GM21381 (cell line): ENCODE measurements around the gene GCAT.
"Not testable (repeated sequence)": the region's sequence is repeated elsewhere in the genome, so short reads cannot be mapped to it uniquely, and the experiment has no call there.

Source experiments
- ATAC-seq: cut with Tn5 transposase; IDR thresholded peaks from one replicate; pipeline ENCODE4 v1.9.1; 2021; ENCODE audit warnings: mild to moderate bottlenecking, moderate library complexity; ENCODE audit not compliant: unreplicated experiment

The GCAT gene

DNA sequence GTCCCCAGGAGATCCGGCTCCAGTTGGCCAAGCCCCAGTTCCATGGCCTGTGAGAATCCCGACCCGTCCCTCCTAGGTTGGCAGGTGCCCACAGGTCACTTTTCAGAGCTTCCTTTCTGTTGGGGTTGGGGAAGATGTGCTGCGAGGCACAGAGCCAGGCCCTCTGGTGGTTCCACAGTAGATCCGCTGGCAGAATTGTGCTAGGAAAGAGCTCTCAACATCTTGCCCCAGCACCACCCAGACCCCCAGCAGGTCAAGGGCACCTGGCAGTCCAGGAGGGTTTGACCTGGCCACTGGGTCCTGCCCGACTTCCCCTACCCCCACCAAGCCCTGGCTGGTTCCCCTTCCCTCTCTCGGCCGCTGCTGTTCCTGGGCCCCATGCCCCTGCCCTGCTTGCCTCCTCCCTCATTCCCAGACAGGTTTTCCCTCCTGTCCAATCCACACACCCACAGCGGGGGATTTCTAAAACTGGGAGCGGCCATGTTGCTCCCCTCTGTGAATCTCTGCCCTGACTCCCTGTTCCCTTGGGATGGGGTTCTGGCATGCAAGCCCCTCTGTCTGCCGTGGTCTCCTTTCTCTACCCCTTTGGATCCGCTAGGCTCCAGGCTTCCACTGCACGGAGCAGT, 26.2 kb upstream of the GCAT start:
- ATAC-seq: no peak

DNA sequence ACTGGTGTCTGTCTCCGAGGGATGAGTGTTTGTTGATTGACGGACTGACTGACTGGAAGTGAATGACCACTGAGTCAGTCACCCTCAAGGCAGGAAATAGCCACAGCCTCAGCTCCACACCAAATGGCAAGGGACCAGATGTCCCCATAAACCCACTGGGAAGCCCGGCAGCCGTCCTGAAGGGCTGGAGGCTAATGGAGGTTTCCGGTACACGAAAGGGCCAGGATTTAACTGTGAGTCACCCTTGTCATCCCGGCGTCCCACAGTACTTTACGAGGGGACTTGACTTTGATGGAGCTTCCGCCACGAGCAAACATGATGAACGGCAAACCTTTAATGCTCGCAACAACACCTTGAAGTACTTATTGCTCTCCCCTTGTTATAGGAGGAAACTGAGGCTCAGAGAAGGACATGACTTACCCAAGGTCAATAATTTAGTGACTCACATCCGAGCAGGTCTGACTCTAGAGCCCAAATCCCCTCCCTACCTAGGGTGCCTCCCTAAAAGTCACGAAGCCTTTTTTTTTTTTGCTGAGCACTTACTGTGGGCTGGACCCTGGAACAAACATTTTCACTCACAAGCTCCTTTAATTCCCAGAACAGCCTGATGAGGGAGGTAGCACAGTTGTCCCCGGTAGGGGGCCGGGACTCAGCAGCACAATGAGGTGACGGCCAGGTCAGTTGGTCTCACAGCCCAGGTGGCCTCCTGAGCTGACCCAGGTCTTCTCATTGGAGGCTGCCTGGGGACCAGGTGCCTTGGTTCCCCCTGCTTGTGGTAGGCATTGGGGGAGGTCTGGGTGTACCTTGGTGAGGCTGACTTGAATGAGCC, 25.2 kb upstream of the GCAT start:
- no peak for ATAC-seq

DNA sequence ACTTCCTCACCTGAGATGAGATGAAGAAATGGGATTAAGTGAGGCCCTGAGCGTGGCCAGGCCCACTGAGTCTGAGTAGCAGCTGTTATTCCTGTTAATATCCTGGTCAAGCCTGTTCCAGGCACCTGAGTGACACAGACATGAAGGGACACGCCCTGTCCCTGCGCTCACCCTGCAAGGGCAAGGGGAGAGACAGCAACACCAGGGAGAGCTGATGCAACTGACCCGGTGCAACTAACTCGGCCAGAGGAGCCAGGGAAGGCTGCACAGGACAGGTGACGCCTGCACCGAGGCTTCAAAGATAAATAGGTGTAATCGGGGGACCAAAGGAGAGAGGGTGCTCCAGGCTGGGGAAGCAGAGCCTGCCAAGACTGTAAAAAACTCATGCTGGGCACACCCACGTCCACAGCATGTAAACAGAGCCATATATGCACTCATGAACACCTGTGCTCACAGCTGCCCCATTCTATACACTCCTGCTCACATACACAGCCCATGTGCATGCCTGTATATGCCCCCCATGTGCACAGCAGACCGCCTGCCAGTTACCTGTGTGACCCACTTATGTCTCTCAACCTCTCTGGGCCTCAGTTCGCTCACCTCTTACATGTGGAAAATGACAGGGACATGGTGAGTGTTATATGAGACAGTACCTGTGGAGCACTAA, 22.8 kb upstream of the GCAT start:
- ATAC-seq: no peak

DNA sequence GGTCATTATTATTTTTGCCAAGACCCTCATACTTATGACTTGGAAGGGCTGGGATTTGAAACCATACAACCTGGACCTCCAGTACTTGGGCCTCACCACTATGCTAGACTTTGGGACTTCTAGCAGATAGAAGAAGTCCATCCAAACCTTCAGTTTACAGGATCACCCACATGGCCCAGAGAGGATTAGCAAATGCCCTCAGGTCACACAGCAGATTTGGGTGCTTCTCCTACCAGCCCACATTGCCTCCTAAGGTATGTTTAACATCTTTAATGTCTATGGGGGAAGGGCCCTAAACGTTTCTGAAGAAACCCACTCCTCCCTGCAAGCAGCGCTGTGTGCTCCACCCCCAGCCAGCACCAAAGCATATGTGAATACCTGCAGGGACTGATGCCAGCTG, 17.5 kb upstream of the GCAT start:
- ATAC-seq: no peak

DNA sequence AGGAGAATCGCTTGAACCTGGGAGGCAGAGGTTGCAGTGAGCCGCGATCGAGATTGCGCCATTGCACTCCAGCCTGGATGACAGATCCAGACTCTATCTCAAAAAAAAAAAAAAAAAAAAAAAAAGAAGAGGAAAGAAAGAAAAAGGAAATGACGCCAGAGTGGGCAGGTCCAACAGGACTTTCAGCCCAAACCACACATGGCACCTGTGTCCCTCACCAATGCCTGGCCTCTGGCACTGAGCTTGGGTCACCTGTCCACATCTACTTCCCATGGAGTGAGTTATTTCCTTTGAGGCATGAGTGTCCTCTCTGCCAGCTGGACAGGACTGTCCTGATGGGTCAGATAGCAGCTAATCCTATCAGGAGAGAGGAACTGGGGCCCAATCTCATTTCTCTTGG, 15.2 kb upstream of the GCAT start:
- no peak for ATAC-seq

DNA sequence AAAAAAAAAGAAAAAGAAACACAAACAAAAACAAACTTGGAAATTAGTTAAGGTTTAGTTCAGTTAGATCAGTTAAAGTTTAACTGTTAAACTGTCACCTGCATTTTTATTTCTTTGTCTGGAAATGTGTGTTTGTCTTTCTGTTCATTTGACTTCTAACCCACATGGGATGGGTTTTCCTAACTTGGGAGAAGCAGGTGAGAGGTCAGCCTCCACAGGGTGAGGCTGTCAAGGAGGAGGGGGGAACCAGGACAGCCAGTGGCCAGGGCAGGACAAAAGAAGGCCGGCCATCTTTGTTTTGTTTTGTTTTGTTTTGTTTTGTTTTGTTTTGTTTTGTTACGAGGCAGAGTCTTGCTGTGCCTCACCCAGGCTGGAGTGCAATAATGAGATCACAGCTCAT, 13.4 kb upstream of the GCAT start:
- ATAC-seq: no peak

DNA sequence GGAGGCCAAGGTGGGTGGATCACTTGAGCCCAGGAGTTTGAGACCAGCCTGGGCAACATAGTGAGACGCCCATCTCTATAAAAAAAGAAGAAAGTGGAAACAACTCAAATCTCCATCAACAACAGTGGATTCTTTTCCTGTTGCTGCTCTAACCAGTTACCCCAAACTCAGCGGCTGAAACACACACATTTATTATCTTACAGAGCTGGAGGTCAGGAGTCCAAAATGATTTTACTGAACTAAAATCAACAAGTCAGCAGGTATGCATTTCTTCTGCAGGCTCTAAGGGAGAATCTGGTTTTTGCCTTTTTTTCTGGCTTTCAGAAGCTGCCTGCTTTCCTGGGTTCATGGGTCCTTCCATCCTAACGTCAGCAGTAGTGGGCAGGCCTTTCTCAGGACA, 11.7 kb upstream of the GCAT start:
- ATAC-seq: no peak

DNA sequence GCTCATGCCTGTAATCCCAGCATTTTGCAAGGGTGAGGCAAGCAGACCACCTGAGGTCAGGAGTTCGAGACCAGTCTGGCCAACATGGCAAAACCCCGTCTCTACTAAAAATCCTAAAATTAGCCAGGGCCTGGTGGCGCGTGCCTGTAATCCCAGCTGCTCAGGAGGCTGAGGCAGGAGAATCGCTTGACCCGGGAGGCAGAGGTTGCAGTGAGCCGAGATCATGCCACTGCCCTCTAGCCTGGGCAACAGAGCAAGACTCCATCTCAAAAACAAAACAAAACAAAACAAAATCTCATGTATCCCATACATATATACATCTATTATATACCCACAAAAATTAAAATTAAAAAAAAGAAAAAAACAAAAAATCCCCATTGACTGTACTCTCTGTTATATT, 10.5 kb upstream of the GCAT start:
- not testable (repeated sequence) for ATAC-seq

DNA sequence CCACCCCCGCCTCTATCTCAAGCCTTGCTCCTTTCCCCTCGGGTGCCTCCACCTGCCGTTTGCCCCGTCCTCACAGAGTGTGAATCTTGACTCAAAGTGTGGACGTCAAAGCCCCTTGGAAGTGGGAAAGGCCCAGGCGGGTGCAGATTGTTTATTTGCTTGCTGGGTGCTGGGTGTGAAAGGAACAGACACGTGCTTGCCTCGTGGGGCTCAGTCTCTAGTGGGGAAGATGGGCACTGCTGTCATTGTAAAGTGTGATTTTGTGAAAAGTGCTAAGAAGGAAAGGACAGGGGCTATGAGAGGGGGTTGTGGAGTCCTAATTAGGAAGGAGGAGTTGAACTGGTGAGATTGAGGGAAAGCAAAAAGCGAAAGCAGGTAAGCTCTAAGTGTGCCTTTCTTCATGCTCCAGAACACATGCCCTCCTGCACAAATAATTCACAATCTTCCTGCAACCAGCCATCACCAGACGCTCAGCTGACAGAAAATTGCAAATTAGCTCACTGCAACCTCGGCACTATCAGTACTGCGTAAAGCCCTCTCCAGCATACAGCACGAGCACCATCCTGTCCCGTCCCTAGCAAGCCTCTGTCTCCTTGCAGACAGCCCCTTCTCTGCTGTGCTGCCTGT, 9.7 kb upstream of the GCAT start:
- no peak for ATAC-seq

DNA sequence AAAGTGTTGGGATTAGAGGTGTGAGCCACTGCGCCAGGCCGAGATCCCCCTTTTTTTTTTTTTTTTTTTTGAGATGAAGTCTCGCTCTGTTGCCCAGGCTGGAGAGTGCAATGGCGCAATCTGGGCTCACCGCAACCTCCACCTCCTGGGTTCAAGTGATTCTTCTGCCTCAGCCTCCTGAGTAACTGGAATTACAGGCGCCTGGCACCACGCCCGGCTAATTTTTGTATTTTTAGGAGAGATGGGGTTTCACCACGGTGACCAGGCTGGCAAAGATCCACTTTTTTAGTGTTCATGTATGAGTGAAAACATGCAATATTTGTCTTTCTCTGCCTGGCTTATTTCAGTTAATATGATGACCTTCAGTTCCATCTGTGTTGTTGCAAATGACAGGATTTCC, 7.8 kb upstream of the GCAT start:
- ATAC-seq: not testable (repeated sequence)

DNA sequence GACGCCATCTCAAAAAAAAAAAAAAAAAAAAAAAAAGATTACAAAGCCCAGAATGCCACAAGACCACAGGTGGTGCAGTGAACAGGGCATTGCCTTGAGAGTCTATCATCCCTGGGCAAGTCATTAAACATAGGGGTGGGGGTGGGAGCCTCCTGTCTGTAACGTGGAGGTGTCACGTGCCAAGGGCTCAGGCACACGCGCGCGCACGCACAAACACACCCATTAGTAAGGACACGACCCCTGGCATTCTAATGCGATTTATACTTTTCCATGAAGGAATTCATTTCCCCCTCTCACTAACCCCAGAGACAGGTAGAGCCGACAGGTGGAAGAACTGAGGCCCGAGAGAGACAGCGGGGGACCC, 5.8 kb upstream of the GCAT start:
- no peak for ATAC-seq

DNA sequence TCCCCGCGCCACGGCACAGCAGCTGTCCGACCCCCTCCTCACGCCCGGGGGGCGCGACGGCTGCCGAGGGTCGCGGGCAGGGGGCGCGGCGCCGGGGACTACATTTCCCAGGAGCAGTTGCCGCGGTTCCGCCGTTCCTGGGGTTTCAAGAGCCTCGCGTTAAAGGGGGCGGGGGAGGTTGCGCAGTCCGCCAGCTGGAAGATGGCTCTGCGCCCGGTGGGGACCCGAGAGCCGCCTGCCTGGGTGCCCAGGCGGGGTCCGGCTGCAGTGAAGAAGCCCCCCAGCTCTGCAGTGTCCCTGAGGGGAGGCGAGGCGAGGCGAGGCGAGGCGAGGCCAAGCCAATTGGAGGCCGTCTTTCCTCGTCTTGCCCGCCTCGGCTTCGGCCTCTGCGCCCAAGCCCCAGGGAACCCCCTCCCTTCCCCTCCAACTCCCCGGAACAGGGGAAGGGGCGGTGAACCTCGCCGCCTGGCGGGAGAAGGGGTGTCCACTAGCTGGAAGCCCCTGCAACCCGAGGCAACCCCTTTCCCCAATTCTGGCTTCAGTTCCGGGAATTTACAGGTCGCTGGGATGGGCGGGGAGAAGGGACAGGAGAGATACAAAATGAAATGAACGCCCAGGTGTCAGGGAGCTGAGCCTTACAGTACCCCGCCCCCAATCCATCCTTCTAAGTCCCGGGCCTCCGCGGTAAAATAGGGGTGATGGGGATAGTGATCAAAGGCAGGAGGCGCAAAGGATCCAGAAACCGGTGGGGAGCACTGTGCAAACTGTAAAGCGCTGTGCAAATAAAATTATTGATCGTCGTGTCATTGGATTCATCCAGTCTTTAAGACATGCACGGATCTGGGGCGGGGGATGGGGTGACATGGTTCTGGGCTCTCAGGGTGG, 5.2 kb upstream of the GCAT start:
- no peak for ATAC-seq

DNA sequence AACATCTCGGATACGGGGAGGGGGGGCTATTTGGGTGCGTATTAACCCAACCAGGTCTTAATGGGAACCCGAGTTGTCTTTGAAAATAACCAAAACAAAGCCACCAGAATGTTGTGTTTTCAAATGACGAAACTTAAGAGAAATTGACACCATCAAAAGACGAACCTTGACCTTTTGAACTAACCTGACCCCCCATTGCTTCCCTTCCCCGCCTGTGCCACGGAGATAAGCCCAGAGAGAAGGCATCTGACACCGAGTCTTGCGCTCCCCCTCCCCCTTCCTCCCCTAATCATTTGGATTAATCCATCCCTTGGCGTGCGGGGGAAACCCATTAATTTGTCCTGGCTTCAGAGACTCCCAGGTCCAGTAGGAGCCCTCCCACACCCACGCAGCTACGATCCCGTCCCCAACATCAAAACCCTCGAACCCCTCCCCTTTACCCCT, 4.5 kb upstream of the GCAT start:
- ATAC-seq: no peak

DNA sequence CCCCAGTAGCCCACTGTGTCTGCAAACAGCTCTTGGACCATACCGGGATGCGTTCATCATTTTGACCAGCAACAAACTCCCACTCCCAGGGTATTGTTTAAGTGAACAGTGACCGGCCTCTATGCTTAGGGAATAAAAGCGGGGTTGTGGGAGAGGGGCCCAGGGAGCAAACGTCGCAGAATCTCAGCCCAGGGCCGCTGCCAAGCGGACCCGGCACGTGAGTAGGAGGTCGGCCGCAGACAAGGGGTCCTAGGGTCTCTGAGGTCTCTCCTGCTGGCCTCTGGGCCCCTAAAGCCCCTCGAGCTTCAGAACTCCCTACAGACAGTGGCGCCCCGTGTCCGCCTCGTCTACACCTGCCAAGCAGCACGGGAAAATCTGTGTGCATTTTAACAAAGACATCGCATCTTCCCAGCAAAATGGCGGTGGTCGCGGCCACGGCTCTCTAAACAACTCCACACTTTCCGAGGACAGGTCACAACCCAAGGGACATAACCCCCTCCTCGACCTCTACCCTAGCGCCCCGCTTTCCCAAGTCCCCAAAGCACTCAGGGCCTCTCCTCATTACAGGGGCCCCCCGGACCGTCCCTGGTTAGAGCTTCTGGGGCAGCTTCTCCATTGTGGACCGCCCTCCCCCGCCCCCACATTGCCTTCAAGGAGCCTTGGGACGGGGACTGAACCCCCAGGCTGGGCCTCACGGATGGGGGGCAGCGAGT, 3.9 kb upstream of the GCAT start:
- ATAC-seq: no peak

DNA sequence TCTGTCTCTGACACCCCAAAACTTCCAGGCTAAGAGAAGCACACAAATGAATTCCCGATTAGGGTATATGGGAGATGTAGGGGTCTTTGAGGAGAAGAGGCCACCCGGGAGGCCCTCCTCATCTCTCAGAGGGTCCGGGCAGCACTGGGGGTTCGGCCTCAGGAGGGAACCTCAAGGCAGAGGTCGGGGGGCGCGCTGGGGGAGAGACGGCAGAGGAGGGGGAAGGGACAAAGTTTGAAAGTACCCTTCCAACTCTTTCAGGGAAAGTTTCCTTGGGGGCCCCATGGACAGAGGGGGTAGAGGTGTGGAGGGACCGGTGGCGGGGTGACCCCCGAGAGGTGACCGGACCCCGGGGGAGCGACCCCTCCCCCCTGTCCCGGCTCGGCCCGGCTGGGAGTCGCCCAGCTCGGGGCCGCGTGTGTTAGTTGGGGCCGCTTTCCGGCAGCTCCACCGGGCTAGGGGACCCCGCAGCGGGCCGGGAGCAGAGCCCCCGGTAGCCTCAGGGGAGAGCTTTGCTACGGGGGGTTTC, 3.3 kb upstream of the GCAT start:
- ATAC-seq: no peak

DNA sequence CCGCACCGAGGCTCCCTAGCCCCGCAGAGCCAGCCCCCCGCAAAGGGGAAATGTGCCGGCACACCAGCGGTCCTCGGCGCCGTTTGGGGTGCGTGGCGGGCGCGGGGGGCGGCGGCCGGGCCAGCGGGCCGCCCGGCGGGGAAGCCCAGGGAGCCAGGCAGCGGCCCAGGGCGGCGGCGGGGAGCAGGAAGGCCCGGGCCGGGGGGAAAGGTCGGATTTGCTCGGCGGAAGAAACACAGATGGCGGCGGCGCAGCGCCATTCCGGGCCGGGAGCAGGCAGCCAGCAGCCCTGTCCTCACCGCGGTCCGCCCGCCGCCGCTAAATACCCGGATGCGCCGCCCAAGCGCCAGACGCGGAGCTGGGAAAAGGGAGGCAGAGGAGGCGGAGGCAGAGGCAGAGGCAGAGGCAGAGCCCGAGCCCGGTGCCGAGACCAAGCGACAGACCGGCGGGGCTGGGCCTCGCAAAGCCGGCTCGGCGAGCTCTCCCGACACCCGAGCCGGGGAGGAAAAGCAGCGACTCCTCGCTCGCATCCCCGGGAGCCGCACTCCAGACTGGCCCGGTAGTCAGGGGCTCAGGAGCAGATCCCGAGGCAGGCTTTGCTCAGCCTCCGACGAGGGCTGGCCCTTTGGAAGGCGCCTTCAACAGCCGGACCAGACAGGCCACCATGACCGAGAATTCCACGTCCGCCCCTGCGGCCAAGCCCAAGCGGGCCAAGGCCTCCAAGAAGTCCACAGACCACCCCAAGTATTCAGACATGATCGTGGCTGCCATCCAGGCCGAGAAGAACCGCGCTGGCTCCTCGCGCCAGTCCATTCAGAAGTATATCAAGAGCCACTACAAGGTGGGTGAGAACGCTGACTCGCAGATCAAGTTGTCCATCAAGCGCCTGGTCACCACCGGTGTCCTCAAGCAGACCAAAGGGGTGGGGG, 2.6 kb upstream of the GCAT start:
- ATAC-seq: no peak

DNA sequence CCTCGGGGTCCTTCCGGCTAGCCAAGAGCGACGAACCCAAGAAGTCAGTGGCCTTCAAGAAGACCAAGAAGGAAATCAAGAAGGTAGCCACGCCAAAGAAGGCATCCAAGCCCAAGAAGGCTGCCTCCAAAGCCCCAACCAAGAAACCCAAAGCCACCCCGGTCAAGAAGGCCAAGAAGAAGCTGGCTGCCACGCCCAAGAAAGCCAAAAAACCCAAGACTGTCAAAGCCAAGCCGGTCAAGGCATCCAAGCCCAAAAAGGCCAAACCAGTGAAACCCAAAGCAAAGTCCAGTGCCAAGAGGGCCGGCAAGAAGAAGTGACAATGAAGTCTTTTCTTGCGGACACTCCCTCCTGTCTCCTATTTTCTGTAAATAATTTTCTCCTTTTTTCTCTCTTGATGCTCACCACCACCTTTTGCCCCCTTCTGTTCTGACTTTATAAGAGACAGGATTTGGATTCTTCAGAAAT, 1.9 kb upstream of the GCAT start:
- no peak for ATAC-seq
